HG03469 (cell line): ENCODE measurements around the gene NME5.

Experiments
- ATAC-seq: cut with Tn5 transposase; IDR thresholded peaks from one replicate; pipeline ENCODE4 v1.9.1; 2021; ENCODE audit warnings: mild to moderate bottlenecking, moderate library complexity, moderate number of reproducible peaks; ENCODE audit not compliant: unreplicated experiment

The NME5 gene

DNA sequence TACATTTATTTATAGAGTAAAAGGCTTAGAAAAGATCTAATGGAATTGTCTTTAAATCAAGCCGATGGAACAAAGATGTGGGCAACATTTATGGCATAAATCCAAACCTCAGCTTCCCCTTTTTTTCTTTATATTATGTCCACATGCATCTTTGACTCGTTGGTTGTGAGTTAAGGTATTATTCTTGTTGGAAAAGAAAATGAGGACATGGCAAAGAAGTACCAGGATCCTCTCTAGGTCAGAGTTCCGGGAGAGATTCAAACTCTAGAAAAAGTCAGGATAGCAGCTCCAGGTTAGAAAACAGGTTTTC is 508 bp upstream of the NME5 start:
- no peak for ATAC-seq

DNA sequence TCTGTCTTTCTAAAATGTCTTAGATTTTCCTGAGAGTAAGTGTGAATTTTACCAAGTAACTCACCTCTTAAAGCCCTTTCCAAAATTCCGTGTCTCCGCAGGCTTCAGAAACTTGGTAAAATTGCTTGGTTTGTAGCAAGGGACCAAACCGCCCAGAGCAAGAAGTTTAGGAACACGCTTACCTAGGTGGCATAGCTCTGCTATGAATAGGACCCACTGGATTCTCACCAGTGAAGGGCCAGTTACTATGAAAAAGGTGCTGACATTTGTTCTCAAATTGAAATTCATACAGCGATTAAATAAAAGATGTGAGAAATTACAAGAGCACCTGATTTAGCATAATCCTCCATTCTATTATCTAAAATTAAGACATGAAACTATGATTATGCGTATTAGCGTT is 6.7 kb downstream of the NME5 start:
- ATAC-seq = no peak

DNA sequence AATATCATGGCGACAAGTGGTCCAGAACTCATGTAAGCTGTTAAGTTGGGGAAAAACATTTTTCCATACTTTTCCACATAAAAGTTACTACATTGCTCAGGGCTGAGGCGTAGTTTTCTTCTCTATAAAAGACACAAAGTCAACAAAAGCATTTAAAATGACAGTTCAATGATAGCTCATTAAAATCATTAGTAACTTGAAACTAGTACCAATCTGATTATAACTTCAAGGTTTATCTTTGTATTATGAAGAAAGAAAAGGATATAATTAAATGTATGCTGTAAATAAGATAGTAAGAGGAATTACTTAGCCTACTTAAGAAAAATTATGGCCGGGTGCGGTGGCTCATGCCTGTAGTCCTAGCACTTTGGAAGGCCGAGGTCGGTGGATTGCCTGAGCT is 9.9 kb downstream of the NME5 start:
- ATAC-seq = no peak

DNA sequence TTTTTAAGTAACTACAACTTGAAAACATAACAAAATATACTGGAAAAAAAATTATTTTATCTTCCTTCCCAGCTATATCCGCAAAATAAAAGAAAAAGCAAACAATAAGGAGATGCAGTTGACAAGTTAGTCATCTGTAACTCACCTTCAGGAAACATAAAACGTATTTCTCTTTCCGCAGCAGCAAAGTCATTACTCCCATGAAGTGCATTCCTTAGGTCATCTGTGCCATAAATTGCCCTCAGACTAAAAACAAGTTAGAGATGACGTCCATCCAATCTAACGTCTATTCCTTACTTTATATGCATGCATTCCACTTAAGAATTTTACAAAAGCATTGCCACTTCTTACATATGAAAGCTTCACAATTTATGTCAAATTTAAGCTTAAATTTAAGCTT is 10.9 kb downstream of the NME5 start:
- ATAC-seq = no peak

DNA sequence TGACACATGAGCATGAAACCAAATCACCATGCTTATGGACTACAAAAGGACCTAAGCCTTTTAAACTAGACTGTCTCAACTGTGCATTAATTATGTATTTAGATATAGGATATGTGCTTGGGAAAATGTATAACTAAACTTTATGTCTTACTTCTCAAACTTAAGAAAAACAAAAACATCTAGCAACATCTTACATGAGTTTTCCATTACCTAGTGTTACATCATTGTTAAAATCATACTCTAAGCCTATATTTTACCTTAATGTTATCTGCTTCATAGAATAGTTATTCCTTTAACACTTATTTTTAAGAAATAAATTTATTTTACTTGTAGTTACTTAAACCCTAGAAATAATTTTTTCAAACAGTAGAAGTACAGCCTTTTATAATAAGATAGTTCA is 24.0 kb downstream of the NME5 start:
- ATAC-seq = no peak

DNA sequence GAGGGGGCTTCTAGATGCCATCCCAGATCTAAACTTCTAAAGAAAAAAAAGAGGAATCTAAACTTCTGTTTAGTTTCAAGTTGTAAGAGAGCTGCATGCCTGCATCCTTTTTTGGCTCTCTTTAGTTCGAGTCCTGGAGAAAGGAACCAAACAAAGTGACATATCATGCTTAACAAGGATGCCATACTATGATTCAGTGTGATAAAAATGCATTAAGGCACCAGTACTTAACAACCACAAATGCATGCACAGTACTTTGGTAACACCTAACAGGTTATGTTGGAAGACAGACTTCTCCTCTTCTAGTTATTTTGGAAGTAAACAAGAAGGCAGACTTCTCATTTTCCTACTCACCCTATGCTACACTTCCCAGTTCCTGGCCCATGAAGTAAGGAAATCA is 27.3 kb downstream of the NME5 start:
- ATAC-seq = no peak

DNA sequence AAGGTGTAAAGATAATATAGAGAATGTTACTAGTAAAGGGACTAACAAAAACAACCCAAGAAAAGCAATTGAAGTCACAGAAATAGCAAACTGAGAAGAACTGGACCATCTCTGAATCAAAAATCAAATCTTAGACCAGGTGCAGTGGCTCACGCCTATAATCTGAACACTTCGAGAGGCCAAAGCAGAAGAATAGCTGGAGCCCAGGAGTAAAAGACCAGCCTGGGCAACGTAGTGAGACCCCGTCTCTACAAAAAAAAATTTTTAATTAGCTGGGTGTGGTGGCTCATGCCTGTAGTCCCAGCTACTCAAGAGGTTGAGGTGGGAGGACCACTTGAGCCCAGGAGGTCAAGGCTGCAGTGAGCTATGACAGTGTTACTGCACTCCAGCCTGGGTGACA is 28.0 kb downstream of the NME5 start:
- no peak for ATAC-seq

DNA sequence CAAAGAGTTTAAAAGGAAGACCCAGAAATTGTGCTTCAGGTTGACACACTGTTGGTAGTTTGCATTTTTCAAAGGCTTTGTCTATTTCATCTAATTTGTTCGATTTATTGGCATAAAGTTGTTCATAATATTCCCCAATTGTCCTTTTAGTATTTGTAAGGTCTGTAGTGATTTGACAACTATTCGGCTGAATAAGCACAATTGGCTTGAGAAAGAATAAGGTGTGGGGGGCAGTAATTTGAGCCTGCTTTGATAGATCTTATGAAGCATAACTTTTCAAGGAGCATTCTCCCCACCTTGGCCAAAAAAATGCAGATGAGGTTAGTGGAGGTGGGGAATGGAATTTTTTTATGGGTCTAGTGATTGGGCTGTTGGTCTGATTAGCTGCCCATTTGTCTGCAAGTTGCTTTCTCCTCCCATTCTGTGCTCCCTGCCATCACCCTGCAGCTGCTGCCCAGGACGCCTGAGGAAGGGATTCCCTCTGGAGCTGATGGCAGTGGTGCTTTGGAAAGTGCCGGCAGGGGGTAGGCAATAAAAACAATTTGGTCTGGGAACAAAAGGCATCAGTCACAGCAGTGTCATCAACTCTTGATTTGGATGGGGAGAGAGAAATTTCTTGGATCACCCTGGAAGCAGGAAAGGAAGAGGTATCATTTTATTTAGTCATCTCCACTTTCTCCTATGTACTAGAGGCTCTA is 28.8 kb downstream of the NME5 start:
- no peak for ATAC-seq

DNA sequence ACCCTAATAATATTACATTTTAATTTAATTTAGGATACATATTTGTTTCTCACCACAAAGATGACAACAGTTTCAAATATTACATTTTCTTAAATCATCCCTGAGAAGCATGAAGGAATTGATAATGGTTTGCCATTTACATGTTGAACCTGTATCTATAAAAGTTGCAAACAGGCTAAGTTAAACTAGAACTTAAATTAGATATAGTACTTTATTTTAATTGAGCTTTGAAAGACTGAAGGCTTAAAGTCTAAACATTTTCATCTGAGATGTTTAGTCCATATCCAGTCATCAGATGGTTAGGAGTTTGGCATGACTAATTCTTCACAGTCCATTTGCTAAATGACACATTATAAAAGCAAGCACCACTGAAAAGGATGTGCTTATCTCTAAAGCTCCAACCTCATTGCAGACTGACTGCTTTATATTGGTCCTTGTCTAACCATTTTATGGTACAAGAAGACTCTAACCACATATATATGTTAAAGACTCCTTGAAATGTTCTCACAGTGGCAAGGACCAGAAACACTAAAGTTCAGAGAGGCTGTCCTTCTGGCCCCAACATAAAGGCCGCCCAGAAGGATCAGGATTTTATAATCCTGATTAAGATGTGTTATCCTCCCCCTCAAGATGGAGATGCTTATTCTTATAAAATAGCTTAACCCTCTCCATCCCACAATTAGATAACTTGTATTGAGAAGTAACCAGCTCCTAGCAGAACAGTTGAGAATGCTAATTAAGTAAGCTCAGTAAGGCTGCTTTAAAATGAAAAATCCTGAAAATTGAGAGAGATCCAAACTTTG is 29.6 kb downstream of the NME5 start:
- ATAC-seq = no peak

DNA sequence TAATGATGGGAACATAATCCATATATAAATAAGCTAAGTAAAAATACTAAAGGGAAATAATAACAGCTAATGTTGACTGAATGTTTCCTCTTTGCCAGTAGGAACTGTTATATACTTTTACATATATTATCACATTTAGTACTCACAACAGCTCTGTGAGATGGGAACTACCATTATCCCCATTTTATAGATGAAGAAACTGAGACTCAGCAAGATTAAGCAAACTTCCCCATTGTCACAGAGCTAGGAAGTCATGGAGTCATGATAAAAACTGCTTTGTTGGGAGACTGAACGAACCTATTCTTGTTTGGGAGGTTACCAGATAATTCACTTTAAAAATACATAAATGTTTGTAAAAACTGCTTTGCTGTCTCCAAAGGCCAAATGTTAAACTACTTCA is 32.0 kb downstream of the NME5 start:
- ATAC-seq = no peak

DNA sequence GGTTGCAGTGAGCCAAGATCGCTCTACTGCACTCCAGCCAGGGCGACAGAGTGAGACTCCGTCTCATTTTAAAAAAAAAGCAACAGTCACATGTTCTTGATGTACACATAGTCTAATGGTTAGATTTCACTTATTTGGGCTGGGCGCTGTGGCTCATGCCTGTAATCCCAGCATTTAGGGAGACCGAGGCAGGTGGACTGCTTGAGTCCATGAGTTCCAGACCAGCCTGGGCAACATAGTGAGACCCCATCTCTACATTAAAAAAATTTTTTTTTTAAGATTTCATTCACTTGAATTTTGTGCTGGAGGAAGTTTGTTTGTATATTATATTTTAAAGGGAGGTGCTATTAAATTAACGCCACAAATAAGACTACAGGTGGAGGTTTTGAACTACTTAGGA is 33.5 kb downstream of the NME5 start:
- ATAC-seq = no peak

DNA sequence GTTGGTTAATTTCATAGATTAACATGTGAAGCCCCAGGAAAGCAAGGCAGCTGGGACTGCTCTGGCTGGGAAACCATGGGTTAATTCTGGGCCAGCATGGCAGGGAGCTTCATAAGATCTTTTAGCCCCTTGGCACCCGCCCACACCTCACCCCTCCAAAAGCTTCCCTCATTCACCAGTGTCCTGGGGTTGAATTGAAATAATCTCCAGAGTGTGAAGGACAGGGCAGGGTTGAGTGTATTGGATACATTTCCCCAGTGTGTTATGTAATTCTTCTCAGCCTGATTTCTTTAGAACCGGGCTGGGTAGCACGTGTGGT is 36.0 kb downstream of the NME5 start:
- ATAC-seq = no peak

DNA sequence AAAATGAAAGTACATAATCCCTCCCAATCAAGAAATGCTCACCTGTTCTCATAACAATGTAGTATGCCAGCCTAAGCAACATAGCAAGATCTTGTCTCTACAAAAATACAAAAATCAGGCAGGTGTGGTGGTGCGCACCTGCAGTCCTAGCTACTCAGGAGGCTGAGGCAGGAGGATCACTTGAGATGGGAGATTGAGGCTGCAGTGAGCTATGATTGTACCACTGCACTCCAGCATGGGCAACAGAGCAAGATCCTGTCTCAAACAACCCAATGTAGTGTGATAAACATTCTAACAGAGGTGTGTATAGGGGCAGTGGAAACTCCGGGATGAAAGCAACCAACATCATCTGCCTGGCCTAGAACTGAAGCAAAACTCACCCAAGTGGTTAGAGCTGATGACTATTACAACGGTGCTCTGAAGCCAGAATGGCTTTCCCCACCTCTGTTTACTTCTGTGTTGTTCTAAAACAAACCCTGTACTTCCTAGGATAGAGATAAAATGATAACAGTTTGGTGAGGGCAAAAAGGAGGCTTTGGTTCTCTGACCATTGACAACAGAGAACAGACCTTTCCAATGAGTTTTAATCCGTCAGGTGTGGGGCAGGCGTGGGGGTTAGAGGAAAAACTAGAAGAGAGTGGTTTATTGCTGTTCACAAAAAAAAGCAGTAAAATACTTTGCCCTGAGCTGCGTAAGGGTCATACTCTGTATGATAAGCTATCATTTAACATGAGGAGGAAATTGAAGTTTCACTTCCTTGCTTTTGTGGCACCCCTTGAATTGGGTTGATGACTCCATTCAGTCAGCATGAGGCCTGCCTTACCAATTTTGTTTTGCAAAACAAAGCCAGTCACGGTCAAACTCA is 36.5 kb downstream of the NME5 start:
- ATAC-seq = no peak

DNA sequence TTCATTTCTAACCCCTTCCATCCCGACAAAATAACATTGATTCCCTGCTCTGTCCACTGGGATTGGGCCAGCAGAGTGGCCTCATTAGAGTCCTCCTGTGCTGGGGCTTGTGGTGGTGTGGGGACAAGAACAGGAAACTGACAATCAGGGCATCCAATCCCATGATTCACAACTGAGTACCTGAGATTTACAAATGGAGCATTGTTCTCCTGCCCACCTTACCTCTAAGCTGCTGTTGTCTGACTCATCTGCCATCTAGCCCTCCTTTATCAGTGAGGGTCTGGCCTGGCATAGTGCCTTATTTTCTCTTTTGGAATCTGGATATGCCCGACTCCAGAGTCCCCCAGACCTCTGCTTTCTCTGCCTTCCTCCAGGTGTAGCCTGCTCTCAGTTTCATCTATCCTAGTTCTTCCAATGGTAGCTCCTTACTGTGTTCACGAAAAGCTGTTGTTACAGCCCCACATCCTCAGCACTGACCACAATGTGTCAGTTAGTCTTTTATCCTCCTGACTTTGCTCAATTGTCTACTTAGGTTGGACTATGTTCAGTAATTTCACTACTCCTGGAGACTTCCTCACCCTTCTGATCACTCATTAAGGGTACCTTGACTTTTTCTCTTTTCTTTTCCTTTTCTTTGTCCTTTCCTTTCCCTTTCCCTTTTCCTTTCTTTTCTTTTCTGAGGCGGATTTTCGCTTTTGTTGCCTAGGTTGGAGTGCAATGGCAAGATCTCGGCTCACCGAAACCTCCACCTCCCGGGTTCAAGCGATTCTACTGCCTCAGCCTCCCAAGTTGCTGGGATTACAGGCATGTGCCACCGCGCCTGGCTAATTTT is 42.0 kb downstream of the NME5 start:
- ATAC-seq = no peak

DNA sequence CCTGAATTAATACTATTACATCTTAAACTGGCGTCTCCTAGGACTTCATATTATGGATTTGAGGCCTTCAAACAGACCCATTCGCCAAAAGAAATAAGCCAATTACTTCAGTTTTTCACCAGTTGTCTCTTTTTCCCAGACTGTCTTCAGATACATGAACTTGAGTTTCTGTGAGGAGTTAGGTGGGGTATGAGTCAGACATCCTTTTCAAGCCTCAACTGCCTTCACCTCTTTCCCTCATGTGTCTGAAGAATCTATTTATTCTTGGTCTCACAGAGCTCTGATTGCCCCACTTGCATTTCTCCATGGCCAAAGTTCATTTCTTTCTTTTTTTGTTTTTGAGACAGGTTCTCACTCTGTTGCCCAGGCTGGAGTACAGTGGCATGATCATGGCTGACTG is 42.9 kb downstream of the NME5 start:
- ATAC-seq = no peak

DNA sequence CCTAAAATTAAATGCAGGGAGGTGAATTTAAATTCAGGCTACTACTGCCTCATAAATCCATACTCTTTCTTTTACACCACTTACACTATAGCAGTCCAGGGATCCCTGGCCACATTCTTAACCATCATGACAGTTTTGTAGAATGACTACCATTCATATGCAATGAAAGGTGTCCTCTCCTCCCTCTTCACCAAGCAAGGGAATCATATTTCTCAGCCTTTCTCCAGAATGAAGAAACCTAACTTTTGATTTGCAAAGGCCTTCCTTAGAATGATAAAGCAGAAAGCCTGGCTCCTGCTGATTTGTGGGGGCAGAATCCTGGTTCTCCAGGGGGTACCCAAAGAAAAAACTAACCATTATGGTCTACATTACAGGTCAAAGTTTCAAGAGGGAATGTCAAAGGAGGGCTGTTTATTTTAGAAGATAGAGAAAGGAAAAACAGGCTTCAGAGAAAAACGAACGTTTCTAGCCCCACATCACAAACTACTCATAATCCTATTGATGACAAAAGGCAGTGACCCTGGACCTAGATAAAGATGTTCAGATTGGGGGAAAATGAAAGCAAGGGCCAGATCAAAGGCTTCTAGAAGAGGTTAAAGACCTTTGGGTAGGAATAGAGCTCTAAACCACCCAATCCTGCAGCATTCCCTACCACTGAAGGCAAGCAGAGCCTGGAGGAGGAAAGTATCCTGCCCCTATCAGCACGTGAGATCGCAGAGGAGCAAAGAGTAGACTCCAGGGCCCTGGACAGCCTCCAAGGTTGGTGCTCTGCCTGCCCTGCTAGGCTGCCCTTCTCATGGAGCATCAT is 43.9 kb downstream of the NME5 start:
- ATAC-seq = no peak

DNA sequence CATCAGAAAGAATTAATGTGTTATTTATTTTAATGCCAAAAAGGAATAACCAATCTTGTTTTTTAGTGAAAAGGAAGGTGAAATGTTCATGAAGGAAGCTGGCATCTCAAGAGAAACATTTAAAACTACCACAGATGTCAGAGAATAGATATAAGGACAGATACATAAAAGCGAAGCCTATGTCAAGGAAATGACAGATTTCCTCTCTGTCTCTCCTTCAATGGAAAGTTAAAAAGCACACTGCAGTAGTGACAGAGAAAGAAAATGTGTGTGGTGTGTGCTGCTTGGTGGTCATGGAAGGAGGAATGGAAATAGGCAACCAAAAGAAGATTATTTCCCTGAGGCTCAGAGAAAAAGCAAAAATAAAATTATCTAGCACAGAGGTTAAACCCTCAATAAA is 46.2 kb downstream of the NME5 start:
- ATAC-seq = no peak

DNA sequence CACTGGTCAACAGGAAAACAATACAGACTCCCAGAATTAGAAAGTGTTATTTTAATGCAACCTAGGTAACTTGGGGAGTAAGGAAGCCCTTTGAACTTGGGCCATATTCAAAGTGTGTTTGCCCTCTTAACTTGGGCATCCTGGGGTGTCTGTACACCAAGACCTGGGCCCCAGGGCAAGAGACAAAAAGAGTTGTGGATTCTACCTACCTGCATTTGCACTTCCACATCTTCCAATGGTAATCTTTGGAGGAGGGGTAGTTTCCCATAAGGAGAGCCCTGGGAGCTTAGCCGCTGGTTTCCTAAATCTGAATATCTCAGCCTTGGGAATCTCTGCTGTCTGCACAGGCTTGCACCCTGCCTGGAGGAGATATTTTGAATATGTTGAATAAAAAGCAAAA is 46.9 kb downstream of the NME5 start:
- no peak for ATAC-seq

DNA sequence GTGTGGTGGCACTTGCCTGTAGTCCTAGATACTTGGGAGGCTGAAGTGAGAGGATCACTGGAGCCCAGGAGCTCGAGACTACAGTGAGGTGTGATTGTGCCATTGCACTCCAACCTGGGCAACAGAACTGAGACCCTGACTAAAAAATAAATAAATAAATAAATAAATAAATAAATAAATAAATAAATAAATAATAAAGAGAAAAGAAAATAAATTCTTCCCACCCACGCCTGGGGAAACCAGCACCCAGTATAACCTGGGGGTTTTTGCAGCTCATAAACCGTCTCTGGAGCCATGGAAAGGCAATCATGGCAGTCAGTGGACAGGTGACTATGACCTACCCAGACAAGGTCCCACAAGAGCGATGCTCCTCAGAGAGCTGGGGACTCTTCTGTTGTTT is 47.5 kb downstream of the NME5 start:
- no peak for ATAC-seq

DNA sequence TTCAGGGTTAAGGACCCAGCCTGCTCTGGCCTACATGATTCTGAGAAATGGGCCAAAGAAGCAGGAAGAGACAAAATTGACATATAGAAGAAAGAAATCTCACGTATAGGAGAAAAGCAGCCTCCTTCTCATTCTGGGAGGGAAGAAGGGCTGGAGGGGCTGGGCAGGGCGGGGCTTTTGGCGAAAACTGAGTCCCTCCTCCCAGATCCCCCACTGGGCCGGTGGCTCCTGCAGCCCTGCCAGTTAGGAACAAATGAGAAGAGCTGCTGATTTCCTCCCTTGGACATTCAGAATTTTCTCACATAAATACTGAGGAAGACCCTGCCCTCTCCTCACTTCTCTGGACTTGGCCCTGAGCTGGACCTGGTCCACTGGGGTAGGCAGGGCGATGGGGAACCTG is 55.5 kb downstream of the NME5 start, which contains the start of gene WNT8A:
TSS of gene WNT8A (plus strand) at position 332 of the 400 bp plus-strand sequence. CDS start 95 bp downstream, outside the sequence.
- ATAC-seq = no peak
